ENCODE results near the gene SPATA2.

Gene SPATA2

GRCh38 chr20:49854190-49854875, 61.0 kb downstream of the SPATA2 start:
- no peak for ATAC-seq

GRCh38 chr20:49853640-49854039, 61.7 kb downstream of the SPATA2 start:
- no peak for ATAC-seq
- DNase-seq: no peak

More at GRCh38 chr20:49854190-49854875, 61.0 kb downstream of the SPATA2 start:
- DNase-seq: no peak

All from stimulated activated naive CD8-positive, alpha-beta T cell treated with anti-CD3 and anti-CD28 coated beads, Interleukin-15, Interleukin-2, amounts not matched to agents 100 U/mL and 50 U/mL, for 24 hours (primary cell).